Measurements from ENCODE around the gene RTP2. TPM values are rescaled to one million over a fixed set of nuclear protein-coding genes. Genes with fewer than 3 reads are reported as not detected.

The RTP2 gene
- total and polyA plus RNA-seq, 2 experiments from 2014 or later, result not detected

DNA sequence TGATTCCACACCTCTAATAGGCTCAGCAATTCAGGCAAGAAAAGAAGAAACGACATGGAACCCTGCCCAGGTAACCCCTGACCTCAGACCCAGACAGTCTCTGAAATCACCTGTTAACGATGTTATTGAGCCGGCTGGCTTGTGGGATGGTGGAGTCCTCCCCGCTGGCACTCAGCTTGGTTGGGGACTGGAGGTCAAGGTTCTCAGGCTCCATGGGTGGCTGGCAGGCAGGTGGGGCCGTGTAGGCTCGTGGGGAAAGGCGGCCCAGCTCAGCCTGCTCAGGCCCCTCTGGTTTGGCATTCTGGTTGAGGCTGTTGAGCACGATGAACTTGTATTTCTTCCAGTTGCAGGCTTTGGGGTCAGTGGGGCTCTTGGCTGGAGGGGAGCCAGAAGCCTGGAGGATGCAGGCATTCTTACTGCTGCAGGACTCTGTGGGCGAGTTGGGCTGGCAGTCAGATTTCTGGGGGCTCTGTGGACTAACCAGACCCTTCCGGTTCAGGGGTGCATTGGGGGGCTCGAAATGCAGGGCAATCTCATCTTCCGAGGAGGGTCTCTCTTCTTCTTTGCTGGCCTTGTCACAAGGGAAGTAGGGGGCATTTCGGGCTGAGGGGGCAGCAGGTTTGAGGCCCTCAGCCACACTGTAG, 26.7 kb upstream of the RTP2 start:
- H3K4me1 ChIP-seq (ENCODE audit: insufficient read depth), result no peaks in the 10 kb centered on the region
- H2AFZ ChIP-seq, result no peak overlapping the region
- no peaks in the 10 kb centered on the region for H3K27me3 ChIP-seq
- no peaks in the 10 kb centered on the region for H3K9me3 ChIP-seq (ENCODE audit: low read depth)
- DNase-seq (ENCODE audit: low spot score), result no peak
- WGBS (ENCODE audit: low lambda C conversion rate, missing lambda C conversion rate), result 86% methylated on average over 13 of the region's 13 CpGs
- H3K79me2 ChIP-seq, result peaks cover 23% of the 10 kb centered on the region
- H3K4me3 ChIP-seq, result no peak overlapping the region
- peaks cover 29% of the 10 kb centered on the region for H4K20me1 ChIP-seq (ENCODE audit: insufficient read depth, poor library complexity, severe bottlenecking)
- H3K36me3 ChIP-seq (replicated peaks; ENCODE audit: insufficient read depth, low read depth), result peaks cover 8% of the 10 kb centered on the region
- no peak overlapping the region for H3K4me2 ChIP-seq
- H3K9me2 ChIP-seq (replicated peaks; ENCODE audit: insufficient read depth), result no peaks in the 10 kb centered on the region
- H3K27ac ChIP-seq, result no peak overlapping the region
- TF ChIP-seq EZH2 (IDR thresholded peaks at IDR 0.05; ENCODE audit: borderline replicate concordance) (no peak), EZH2phosphoT487 (IDR thresholded peaks at IDR 0.05; ENCODE audit: low read depth, severe bottlenecking, unreplicated experiment) (no peak)
- TF ChIP-seq, protein P1, sequence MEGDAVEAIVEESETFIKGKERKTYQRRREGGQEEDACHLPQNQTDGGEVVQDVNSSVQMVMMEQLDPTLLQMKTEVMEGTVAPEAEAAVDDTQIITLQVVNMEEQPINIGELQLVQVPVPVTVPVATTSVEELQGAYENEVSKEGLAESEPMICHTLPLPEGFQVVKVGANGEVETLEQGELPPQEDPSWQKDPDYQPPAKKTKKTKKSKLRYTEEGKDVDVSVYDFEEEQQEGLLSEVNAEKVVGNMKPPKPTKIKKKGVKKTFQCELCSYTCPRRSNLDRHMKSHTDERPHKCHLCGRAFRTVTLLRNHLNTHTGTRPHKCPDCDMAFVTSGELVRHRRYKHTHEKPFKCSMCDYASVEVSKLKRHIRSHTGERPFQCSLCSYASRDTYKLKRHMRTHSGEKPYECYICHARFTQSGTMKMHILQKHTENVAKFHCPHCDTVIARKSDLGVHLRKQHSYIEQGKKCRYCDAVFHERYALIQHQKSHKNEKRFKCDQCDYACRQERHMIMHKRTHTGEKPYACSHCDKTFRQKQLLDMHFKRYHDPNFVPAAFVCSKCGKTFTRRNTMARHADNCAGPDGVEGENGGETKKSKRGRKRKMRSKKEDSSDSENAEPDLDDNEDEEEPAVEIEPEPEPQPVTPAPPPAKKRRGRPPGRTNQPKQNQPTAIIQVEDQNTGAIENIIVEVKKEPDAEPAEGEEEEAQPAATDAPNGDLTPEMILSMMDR (IDR thresholded peaks at IDR 0.05; ENCODE audit: poor library complexity), result no peak

DNA sequence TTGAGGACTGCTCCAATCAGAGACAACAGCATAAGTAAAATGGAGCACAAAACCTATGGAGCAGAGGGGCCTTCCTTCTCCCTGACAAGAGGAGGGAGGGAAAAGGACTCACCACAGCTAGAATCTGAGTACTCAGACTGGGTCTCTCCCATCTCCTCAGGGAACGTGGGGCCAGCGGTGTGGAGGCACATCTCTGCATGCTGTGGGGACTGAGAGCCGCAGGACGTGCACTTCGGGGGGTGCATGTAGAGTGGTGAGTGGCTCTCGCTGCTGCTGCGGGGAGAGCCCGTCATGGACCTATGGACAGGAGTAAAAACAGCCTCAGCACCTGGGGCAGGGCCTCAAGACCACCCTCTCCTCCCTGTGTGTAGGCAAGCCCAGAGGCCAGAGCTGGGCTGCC, 25.9 kb upstream of the RTP2 start:
- no peak for DNase-seq (ENCODE audit: low spot score)
- H3K4me3 ChIP-seq, result no peak overlapping the region
- H3K9me3 ChIP-seq (ENCODE audit: low read depth), result no peaks in the 10 kb centered on the region
- no peaks in the 10 kb centered on the region for H3K9me2 ChIP-seq (replicated peaks; ENCODE audit: insufficient read depth)
- no peaks in the 10 kb centered on the region for H3K27me3 ChIP-seq
- no peak overlapping the region for H3K27ac ChIP-seq
- peaks cover 8% of the 10 kb centered on the region for H3K36me3 ChIP-seq (replicated peaks; ENCODE audit: insufficient read depth, low read depth)
- H3K79me2 ChIP-seq, result peaks cover 17% of the 10 kb centered on the region
- peaks cover 21% of the 10 kb centered on the region for H4K20me1 ChIP-seq (ENCODE audit: insufficient read depth, poor library complexity, severe bottlenecking)
- H3K4me1 ChIP-seq (ENCODE audit: insufficient read depth), result no peaks in the 10 kb centered on the region
- TF ChIP-seq EZH2phosphoT487 (IDR thresholded peaks at IDR 0.05; ENCODE audit: low read depth, severe bottlenecking, unreplicated experiment) (no peak), EZH2 (IDR thresholded peaks at IDR 0.05; ENCODE audit: borderline replicate concordance) (no peak)
- TF ChIP-seq, protein P1 (IDR thresholded peaks at IDR 0.05; ENCODE audit: poor library complexity), result no peak
- H3K4me2 ChIP-seq, result no peak overlapping the region
- WGBS (ENCODE audit: low lambda C conversion rate, missing lambda C conversion rate), result 96% methylated on average over 8 of the region's 8 CpGs
- H2AFZ ChIP-seq, result no peak overlapping the region

DNA sequence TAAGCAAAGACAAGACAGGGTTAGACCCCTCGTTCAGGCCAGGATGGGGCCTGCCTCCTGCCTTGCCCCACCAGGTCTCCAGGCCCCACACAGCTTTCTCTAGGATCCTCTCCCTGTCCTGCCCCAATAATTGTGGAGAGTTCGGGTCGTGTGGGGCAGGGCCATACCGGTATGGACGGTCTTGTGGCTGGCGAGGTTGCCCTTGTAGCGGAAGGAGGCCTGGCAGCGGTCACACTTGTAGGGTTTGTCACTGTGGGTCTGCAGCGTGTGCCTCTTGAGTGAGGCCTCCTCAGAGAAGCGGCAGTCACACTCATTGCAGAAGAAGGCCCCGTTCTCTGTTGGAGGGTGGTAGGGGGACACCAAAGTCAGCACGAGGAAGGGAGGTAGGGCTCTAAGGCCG, 24.2 kb upstream of the RTP2 start:
- peaks cover 7% of the 10 kb centered on the region for H3K79me2 ChIP-seq
- H4K20me1 ChIP-seq (ENCODE audit: insufficient read depth, poor library complexity, severe bottlenecking), result peaks cover 24% of the 10 kb centered on the region
- TF ChIP-seq, protein P1 (IDR thresholded peaks at IDR 0.05; ENCODE audit: poor library complexity), result no peak
- no peak for TF ChIP-seq EZH2 (IDR thresholded peaks at IDR 0.05; ENCODE audit: borderline replicate concordance)
- TF ChIP-seq EZH2phosphoT487 (IDR thresholded peaks at IDR 0.05; ENCODE audit: low read depth, severe bottlenecking, unreplicated experiment), result no peak
- no peaks in the 10 kb centered on the region for H3K27me3 ChIP-seq
- H3K36me3 ChIP-seq (replicated peaks; ENCODE audit: insufficient read depth, low read depth), result peaks cover 3% of the 10 kb centered on the region
- DNase-seq (ENCODE audit: low spot score), result no peak
- no peak overlapping the region for H3K4me3 ChIP-seq
- H3K27ac ChIP-seq, result no peak overlapping the region
- H3K9me2 ChIP-seq (replicated peaks; ENCODE audit: insufficient read depth), result no peaks in the 10 kb centered on the region
- 94% methylated on average over 13 of the region's 13 CpGs for WGBS (ENCODE audit: low lambda C conversion rate, missing lambda C conversion rate)
- no peaks in the 10 kb centered on the region for H3K9me3 ChIP-seq (ENCODE audit: low read depth)
- H2AFZ ChIP-seq, result no peak overlapping the region
- no peak overlapping the region for H3K4me2 ChIP-seq
- no peaks in the 10 kb centered on the region for H3K4me1 ChIP-seq (ENCODE audit: insufficient read depth)

All from hepatocyte (in vitro differentiated cells).